LNCaP clone FGC (cell line): ENCODE data around the gene SLC4A4.
"Not testable (repeated sequence)": the region's sequence is repeated elsewhere in the genome, so short reads cannot be mapped to it uniquely, and the experiment has no call there.

Experiments used
- DNase-seq: peaks from one replicate; pipeline ENCODE4 v3.0.0-alpha.2; 2011; ENCODE audit warnings: low read depth
- H3K4me3 ChIP-seq: 2 replicates; pipeline ENCODE4 v1.5.1; 2011; ENCODE audit warnings: mild to moderate bottlenecking, low read depth, low read length, control low read depth
- TF ChIP-seq, protein P1 (sequence below): IDR thresholded peaks from 2 replicates; pipeline ENCODE4 v1.5.1; 2012; ENCODE audit warnings: mild to moderate bottlenecking; ENCODE audit not compliant: control insufficient read depth, insufficient read depth; ENCODE audit errors: extremely low read depth

SLC4A4 gene

DNA sequence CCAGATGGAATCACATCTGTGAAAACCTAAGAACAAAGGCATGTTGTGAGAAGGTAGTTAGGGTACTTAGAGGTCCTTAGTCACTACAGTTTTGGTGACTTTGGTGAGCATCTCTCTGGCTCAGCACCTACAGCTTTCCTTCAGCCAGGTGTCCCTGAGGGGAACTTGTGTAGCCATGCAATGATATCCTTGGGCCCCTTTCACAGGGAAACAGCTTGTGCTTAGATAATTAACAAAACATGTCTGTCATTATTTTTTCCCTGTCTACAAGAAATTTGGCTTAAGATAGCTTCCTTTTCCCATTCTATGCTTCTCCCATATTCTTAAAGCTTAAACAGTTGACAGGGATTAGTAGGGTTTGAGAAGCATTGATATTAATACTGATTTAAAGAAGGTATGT is 63.8 kb downstream of the SLC4A4 start:
- TF ChIP-seq, protein P1, sequence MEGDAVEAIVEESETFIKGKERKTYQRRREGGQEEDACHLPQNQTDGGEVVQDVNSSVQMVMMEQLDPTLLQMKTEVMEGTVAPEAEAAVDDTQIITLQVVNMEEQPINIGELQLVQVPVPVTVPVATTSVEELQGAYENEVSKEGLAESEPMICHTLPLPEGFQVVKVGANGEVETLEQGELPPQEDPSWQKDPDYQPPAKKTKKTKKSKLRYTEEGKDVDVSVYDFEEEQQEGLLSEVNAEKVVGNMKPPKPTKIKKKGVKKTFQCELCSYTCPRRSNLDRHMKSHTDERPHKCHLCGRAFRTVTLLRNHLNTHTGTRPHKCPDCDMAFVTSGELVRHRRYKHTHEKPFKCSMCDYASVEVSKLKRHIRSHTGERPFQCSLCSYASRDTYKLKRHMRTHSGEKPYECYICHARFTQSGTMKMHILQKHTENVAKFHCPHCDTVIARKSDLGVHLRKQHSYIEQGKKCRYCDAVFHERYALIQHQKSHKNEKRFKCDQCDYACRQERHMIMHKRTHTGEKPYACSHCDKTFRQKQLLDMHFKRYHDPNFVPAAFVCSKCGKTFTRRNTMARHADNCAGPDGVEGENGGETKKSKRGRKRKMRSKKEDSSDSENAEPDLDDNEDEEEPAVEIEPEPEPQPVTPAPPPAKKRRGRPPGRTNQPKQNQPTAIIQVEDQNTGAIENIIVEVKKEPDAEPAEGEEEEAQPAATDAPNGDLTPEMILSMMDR, result no peak
- DNase-seq, result no peak
- H3K4me3 ChIP-seq, result no peak overlapping the region

GRCh38 chr4:71404049-71404448 is 65.2 kb downstream of the SLC4A4 start:
- H3K4me3 ChIP-seq, result no peak overlapping the region
- TF ChIP-seq, protein P1, result no peak
- no peak for DNase-seq

DNA sequence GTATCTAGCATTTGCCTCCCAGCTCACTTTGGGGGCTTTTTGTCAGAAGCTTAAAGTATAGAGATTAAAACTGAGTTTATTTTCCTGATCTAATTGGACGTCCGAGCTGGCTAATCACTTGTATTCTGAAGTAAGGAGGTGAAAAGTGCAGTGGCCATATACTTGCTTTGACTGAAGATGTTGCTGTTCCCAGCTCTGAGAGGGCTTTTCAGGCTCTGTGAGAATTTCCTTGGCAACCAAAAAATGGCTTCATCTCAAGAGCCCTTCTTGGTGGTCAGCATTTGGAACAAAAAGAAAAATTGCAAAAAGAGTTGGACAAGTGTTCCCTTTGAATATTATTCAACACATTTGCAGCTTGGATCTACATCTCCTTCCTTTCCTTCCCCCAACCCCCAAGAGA is 67.0 kb downstream of the SLC4A4 start:
- TF ChIP-seq, protein P1, result no peak
- H3K4me3 ChIP-seq, result no peak overlapping the region
- DNase-seq, result no peak

GRCh38 chr4:71406459-71406963 is 67.7 kb downstream of the SLC4A4 start:
- TF ChIP-seq, protein P1, result no peak
- no peak overlapping the region for H3K4me3 ChIP-seq
- DNase-seq, result no peak

DNA sequence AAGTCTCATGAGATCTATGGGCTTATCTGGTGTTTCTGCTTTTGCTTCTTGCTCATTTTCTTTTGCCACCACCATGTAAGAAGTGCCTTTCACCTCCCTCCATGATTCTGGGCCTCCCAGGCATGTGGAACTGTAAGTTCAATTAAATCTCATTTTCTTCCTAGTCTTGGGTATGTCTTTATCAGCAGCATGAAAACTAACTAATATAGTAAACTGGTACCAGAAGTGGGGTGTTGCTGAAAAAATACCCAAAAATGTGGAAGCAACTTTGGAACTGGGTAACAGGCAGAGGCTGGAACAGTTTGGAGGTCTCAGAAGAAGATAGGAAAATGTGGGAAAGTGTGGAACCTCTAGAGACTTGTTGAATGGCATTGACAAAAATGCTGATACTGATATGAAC is 70.1 kb downstream of the SLC4A4 start:
- not testable (repeated sequence) for H3K4me3 ChIP-seq, DNase-seq

GRCh38 chr4:71411981-71412380 is 73.2 kb downstream of the SLC4A4 start:
- no peak for DNase-seq
- TF ChIP-seq, protein P1, result no peak
- H3K4me3 ChIP-seq, result no peak overlapping the region

DNA sequence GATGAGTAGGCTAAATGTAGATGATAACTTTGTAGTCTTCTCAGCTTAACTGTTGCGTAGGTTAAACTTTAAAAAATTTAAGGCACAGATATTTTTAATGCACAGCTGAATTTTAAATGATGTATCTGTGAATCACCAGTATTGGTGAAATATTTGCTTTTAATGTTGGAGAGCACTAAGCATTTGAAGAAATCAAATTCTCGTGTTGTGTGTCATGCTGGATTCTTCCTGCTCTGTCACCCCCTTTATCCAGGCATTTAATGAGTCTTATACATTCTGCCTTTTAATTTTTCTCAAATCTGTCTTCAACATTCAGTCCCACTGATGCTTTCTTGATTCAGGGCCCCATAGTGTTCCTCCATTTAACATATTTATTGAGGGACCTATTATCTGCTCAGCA is 76.7 kb downstream of the SLC4A4 start:
- TF ChIP-seq, protein P1, result no peak
- DNase-seq, result no peak
- H3K4me3 ChIP-seq, result no peak overlapping the region
